ENCODE data around the gene SLX9. TPM values are rescaled to one million over a fixed set of nuclear protein-coding genes. Genes with fewer than 3 reads are reported as not detected.

The SLX9 gene
- total RNA-seq, 1 donor from 2014 or later, result 30.4 TPM

DNA sequence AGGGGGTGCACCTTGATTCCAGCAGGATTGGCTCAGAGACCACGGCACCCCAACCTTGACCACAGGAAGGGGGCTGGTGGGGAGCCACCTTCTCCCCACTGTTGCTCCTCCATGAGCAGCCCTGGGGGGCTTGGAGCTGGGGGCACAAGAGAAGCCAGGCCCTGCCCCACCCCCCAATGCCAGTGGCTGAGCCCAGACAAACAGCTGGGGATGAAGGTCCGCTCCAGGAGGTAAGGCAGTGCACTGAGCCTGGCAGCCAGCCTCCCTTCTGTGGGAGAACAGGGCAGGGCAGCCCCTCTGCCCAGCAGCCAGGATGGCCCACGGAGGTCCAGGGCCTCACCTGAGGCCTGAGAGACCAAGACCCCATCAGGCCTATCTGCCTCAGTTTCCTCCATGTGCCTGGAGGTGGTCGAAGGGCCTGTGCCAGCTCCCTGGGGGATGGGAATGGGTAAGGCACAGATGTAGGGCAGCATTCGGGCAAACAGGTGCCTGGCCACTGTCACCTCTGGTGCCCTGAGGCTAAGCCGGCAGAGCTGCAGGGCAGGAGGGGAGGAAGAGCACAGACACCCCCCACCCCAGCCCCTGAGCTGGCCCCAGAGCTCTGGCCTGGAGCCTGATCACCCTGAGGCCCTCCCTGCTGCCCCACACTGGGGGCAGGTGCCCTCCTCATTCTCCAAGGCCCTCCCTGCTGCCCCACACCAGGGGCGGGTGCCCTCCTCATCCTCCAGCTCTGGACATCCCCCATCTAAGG lies 26.2 kb upstream of the SLX9 start:
- H3K27me3 Mint-ChIP-seq (ENCODE audit: unreplicated experiment), result peaks cover 8% of the 10 kb centered on the region
- DNase-seq (ENCODE audit: extremely low spot score, unreplicated experiment), result no peak

GRCh38 chr21:44914176-44914874 lies 25.5 kb upstream of the SLX9 start:
- Mint-ChIP-seq H3K27me3 (ENCODE audit: unreplicated experiment) (peaks cover 4% of the 10 kb centered on the region), H3K27ac (ENCODE audit: unreplicated experiment) (no peak overlapping the region), H3K36me3 (ENCODE audit: unreplicated experiment) (no peaks in the 10 kb centered on the region), H3K9me3 (ENCODE audit: unreplicated experiment) (no peaks in the 10 kb centered on the region), H3K4me1 (ENCODE audit: unreplicated experiment) (peaks cover 28% of the 10 kb centered on the region), H3K4me3 (ENCODE audit: unreplicated experiment) (no peak overlapping the region)
- TF ChIP-seq, protein P1, sequence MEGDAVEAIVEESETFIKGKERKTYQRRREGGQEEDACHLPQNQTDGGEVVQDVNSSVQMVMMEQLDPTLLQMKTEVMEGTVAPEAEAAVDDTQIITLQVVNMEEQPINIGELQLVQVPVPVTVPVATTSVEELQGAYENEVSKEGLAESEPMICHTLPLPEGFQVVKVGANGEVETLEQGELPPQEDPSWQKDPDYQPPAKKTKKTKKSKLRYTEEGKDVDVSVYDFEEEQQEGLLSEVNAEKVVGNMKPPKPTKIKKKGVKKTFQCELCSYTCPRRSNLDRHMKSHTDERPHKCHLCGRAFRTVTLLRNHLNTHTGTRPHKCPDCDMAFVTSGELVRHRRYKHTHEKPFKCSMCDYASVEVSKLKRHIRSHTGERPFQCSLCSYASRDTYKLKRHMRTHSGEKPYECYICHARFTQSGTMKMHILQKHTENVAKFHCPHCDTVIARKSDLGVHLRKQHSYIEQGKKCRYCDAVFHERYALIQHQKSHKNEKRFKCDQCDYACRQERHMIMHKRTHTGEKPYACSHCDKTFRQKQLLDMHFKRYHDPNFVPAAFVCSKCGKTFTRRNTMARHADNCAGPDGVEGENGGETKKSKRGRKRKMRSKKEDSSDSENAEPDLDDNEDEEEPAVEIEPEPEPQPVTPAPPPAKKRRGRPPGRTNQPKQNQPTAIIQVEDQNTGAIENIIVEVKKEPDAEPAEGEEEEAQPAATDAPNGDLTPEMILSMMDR (IDR thresholded peaks at IDR 0.05), result no peak
- DNase-seq (ENCODE audit: extremely low spot score, unreplicated experiment), result no peak

More for the DNA sequence above, 26.2 kb upstream of the SLX9 start:
- Mint-ChIP-seq H3K4me3 (ENCODE audit: unreplicated experiment) (no peak overlapping the region), H3K36me3 (ENCODE audit: unreplicated experiment) (no peaks in the 10 kb centered on the region), H3K4me1 (ENCODE audit: unreplicated experiment) (peaks cover 28% of the 10 kb centered on the region), H3K27ac (ENCODE audit: unreplicated experiment) (no peak overlapping the region), H3K9me3 (ENCODE audit: unreplicated experiment) (no peaks in the 10 kb centered on the region)
- TF ChIP-seq, protein P1 (IDR thresholded peaks at IDR 0.05), result no peak

- Mint-ChIP-seq H3K9me3 (ENCODE audit: unreplicated experiment) (no peaks in the 10 kb centered on the region), H3K27ac (ENCODE audit: unreplicated experiment) (no peak overlapping the region), H3K36me3 (ENCODE audit: unreplicated experiment) (no peaks in the 10 kb centered on the region), H3K27me3 (ENCODE audit: unreplicated experiment) (peaks cover 12% of the 10 kb centered on the region), H3K4me3 (ENCODE audit: unreplicated experiment) (no peak overlapping the region), H3K4me1 (ENCODE audit: unreplicated experiment) (peaks cover 17% of the 10 kb centered on the region)
- TF ChIP-seq, protein P1 (IDR thresholded peaks at IDR 0.05), result no peak
- no peak for DNase-seq (ENCODE audit: extremely low spot score, unreplicated experiment)
Measured at GRCh38 chr21:44916965-44917364, 22.9 kb upstream of the SLX9 start.

GRCh38 chr21:44917446-44918106 lies 22.3 kb upstream of the SLX9 start:
- Mint-ChIP-seq H3K27me3 (ENCODE audit: unreplicated experiment) (peaks cover 12% of the 10 kb centered on the region), H3K9me3 (ENCODE audit: unreplicated experiment) (no peaks in the 10 kb centered on the region), H3K4me1 (ENCODE audit: unreplicated experiment) (peaks cover 12% of the 10 kb centered on the region), H3K27ac (ENCODE audit: unreplicated experiment) (no peak overlapping the region), H3K36me3 (ENCODE audit: unreplicated experiment) (no peaks in the 10 kb centered on the region), H3K4me3 (ENCODE audit: unreplicated experiment) (no peak overlapping the region)
- TF ChIP-seq, protein P1 (IDR thresholded peaks at IDR 0.05), result no peak
- DNase-seq (ENCODE audit: extremely low spot score, unreplicated experiment), result no peak

DNA sequence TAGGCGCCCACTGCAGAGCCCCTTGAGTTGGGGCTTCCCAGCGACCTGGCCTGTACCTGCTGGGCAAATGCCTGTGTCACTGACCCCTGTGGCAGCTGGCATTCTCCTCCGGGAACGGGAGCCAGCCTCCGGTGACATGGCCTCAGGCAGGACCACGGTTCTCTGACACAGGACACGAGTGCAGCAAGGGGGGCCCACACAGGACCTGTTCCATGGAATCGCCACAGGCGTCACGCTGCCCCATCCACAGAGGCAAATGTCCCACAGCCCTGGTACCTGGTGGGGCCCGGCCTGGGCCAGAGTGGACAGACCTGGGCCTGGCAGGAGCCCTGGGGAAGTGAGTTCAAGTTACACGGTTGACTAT lies 21.7 kb upstream of the SLX9 start:
- TF ChIP-seq, protein P1 (IDR thresholded peaks at IDR 0.05), result no peak
- H3K27me3 Mint-ChIP-seq (ENCODE audit: unreplicated experiment), result peaks cover 16% of the 10 kb centered on the region
- H3K4me3 Mint-ChIP-seq (ENCODE audit: unreplicated experiment), result no peak overlapping the region
- no peaks in the 10 kb centered on the region for H3K9me3 Mint-ChIP-seq (ENCODE audit: unreplicated experiment)
- H3K4me1 Mint-ChIP-seq (ENCODE audit: unreplicated experiment), result peaks cover 12% of the 10 kb centered on the region
- no peak overlapping the region for H3K27ac Mint-ChIP-seq (ENCODE audit: unreplicated experiment)
- no peaks in the 10 kb centered on the region for H3K36me3 Mint-ChIP-seq (ENCODE audit: unreplicated experiment)
- DNase-seq (ENCODE audit: extremely low spot score, unreplicated experiment), result no peak
